ENCODE measurements around the gene SLC39A7.

- TF ChIP-seq TAF1 (CRISPR knock-in tag; IDR thresholded peaks at IDR 0.05) (no peak), CTCF (CRISPR knock-in tag; IDR thresholded peaks at IDR 0.05) (no peak), MAX (IDR thresholded peaks at IDR 0.05) (no peak), GZF1 (CRISPR knock-in tag; IDR thresholded peaks at IDR 0.05) (no peak), ZBTB20 (CRISPR knock-in tag; IDR thresholded peaks at IDR 0.05; ENCODE audit: borderline replicate concordance, low read depth) (no peak), RBFOX2 (IDR thresholded peaks at IDR 0.05; ENCODE audit: low read depth, low read length) (no peak), KAT7 (CRISPR knock-in tag; IDR thresholded peaks at IDR 0.05; ENCODE audit: borderline replicate concordance) (no peak), TEF (CRISPR knock-in tag; IDR thresholded peaks at IDR 0.05) (no peak), KAT8 (CRISPR knock-in tag; IDR thresholded peaks at IDR 0.05) (no peak)
- TF ChIP-seq, protein P1, sequence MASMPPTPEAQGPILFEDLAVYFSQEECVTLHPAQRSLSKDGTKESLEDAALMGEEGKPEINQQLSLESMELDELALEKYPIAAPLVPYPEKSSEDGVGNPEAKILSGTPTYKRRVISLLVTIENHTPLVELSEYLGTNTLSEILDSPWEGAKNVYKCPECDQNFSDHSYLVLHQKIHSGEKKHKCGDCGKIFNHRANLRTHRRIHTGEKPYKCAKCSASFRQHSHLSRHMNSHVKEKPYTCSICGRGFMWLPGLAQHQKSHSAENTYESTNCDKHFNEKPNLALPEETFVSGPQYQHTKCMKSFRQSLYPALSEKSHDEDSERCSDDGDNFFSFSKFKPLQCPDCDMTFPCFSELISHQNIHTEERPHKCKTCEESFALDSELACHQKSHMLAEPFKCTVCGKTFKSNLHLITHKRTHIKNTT (CRISPR knock-in tag; IDR thresholded peaks at IDR 0.05) = no peak
- TF ChIP-seq, protein P2, sequence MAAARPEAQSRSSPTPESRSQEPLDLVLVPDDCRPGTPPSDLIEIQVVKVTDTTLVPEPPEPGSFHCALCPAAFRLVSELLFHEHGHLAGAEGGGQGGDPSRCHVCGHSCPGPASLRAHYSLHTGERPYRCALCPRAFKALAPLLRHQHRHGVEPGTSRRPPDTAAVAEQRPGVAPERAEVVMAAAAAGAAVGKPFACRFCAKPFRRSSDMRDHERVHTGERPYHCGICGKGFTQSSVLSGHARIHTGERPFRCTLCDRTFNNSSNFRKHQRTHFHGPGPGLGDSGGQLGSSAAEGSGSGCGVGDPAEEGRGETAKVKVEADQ (CRISPR knock-in tag; IDR thresholded peaks at IDR 0.05; ENCODE audit: borderline replicate concordance) = no peak
Measured at GRCh38 chr6:33164176-33164575, 36.5 kb upstream of the SLC39A7 start.
